Neural cell (in vitro differentiated cells): ENCODE results near the gene PUM1. TPM values are rescaled to one million over a fixed set of nuclear protein-coding genes. Genes with fewer than 3 reads are reported as not detected.

Source experiments
- H2AFZ ChIP-seq: fragments of 200-600, 300-800 bp; sonication (generic), shearing (Covaris generic); 2 replicates; pipeline ENCODE4 v1.6.0; 2014; ENCODE audit warnings: low read depth, mild to moderate bottlenecking, antibody characterized with exemption, low read length, moderate library complexity
- H3F3A ChIP-seq: fragments of 200-600 bp; shearing (Covaris generic); 2 replicates; pipeline ENCODE4 v1.6.1; 2016; ENCODE audit warnings: mild to moderate bottlenecking, moderate library complexity, mixed read lengths, antibody characterized with exemption, low read length; ENCODE audit not compliant: insufficient read depth, poor library complexity, severe bottlenecking
- H3K27ac ChIP-seq: fragments of 200-600, 300-800 bp; sonication (generic), shearing (Covaris generic); 2 replicates; pipeline ENCODE4 v1.5.1; 2014; ENCODE audit warnings: mild to moderate bottlenecking, low read length, moderate library complexity
- H3K27me3 ChIP-seq: fragments of 300-800, 200-600 bp; sonication (generic), shearing (Covaris generic); 2 replicates; pipeline ENCODE4 v1.6.0; 2014; ENCODE audit warnings: mild to moderate bottlenecking, low read depth, low read length, moderate library complexity; ENCODE audit not compliant: insufficient read depth
- H3K36me3 ChIP-seq: fragments of 300-800, 200-600 bp; sonication (generic), shearing (Covaris generic); 2 replicates; pipeline ENCODE4 v1.5.1; 2014; ENCODE audit warnings: mild to moderate bottlenecking, antibody characterized with exemption, low read length, moderate library complexity; ENCODE audit not compliant: insufficient read depth
- H3K4me2 ChIP-seq: fragments of 300-800, 200-600 bp; sonication (generic), shearing (Covaris generic); 2 replicates; pipeline ENCODE4 v1.6.0; 2014; ENCODE audit warnings: mild to moderate bottlenecking, low read length
- H3K4me3 ChIP-seq: fragments of 300-800, 200-600 bp; sonication (generic), shearing (Covaris generic); 2 replicates; pipeline ENCODE4 v1.5.1; 2014; ENCODE audit warnings: mild to moderate bottlenecking, low read length, moderate library complexity
- H3K79me2 ChIP-seq: fragments of 200-600 bp; shearing (Covaris generic); replicated peaks from 2 replicates; pipeline ENCODE4 v1.6.0; 2014; ENCODE audit warnings: mild to moderate bottlenecking, low read length, moderate library complexity; ENCODE audit not compliant: insufficient read depth
- H3K9ac ChIP-seq: fragments of 300-800, 200-600 bp; sonication (generic), shearing (Covaris generic); 2 replicates; pipeline ENCODE4 v1.6.1; 2016; ENCODE audit warnings: mild to moderate bottlenecking, low read length, mixed read lengths
- H3K9me2 ChIP-seq: fragments of 200-600 bp; shearing (Covaris generic); 2 replicates; pipeline ENCODE4 v1.6.1; 2016; ENCODE audit warnings: mild to moderate bottlenecking, low read length, mixed read lengths; ENCODE audit not compliant: insufficient read depth
- H3K9me3 ChIP-seq: fragments of 200-600, 300-800 bp; sonication (generic), shearing (Covaris generic); 2 replicates; pipeline ENCODE4 v1.6.1; 2016; ENCODE audit warnings: mild to moderate bottlenecking, mixed run types, low read length, moderate library complexity, mixed read lengths
- H4K20me1 ChIP-seq: fragments of 200-600 bp; shearing (Covaris generic); 2 replicates; pipeline ENCODE4 v1.6.1; 2016; ENCODE audit warnings: mild to moderate bottlenecking, mixed run types; ENCODE audit not compliant: insufficient read depth
- CTCF ChIP-seq: fragments of 450-650 bp; IDR thresholded peaks from 2 replicates; pipeline ENCODE4 v1.5.1; 2014; ENCODE audit warnings: antibody characterized with exemption, mild to moderate bottlenecking, moderate library complexity; ENCODE audit not compliant: poor library complexity, severe bottlenecking
- EP300 ChIP-seq: fragments of 450-650 bp; conservative IDR thresholded peaks from 2 replicates; pipeline ENCODE4 v1.6.1; 2014; ENCODE audit warnings: antibody characterized with exemption, mild to moderate bottlenecking, moderate library complexity; ENCODE audit not compliant: poor library complexity, severe bottlenecking
- EZH2 ChIP-seq: fragments of 200-600, 300-800 bp; shearing (Covaris generic), sonication (generic); IDR thresholded peaks from 2 replicates; pipeline ENCODE4 v1.6.1; 2014; ENCODE audit warnings: antibody characterized with exemption, low read length, borderline replicate concordance, mild to moderate bottlenecking; ENCODE audit not compliant: insufficient read depth, poor library complexity, severe bottlenecking
- MXI1 ChIP-seq: fragments of 450-650 bp; conservative IDR thresholded peaks from 2 replicates; pipeline ENCODE4 v1.6.1; 2014; ENCODE audit warnings: antibody characterized with exemption, mild to moderate bottlenecking; ENCODE audit not compliant: poor library complexity, severe bottlenecking
- POLR2AphosphoS5 ChIP-seq: IDR thresholded peaks from 2 replicates; pipeline ENCODE4 v1.6.1; 2012
- RAD21 ChIP-seq: fragments of 450-650 bp; conservative IDR thresholded peaks from 2 replicates; pipeline ENCODE4 v1.6.1; 2014; ENCODE audit warnings: antibody characterized with exemption, mild to moderate bottlenecking, moderate library complexity
- REST ChIP-seq: IDR thresholded peaks from 2 replicates; pipeline ENCODE4 v1.6.1; 2012; ENCODE audit warnings: borderline replicate concordance
- SMC3 ChIP-seq: fragments of 450-650 bp; conservative IDR thresholded peaks from 2 replicates; pipeline ENCODE4 v1.6.1; 2014; ENCODE audit warnings: antibody characterized with exemption, mild to moderate bottlenecking, moderate library complexity; ENCODE audit not compliant: poor library complexity
- TAF1 ChIP-seq: IDR thresholded peaks from 2 replicates; pipeline ENCODE4 v1.6.1; 2012; ENCODE audit warnings: low read depth
- polyA plus RNA-seq: library from polyadenylated mRNA; depleted of rRNA; stranded (reverse); fragments of >200 nt; gene quantifications from 2 replicates; pipeline ENCODE4 v1.2.3, GENCODE V29; 2014

The PUM1 gene
- polyA plus RNA-seq, 1 donor from 2014 or later: 60.8 TPM

- Histone ChIP-seq H3K27me3 (no peaks in the 10 kb centered on the region), H3K79me2 (peaks cover 71% of the 10 kb centered on the region), H3K9ac (no peak overlapping the region), H3K4me3 (no peak overlapping the region), H3K36me3 (peaks cover 7% of the 10 kb centered on the region), H3K9me2 (no peaks in the 10 kb centered on the region), H3K4me2 (no peak overlapping the region), H4K20me1 (no peaks in the 10 kb centered on the region), H3K9me3 (no peaks in the 10 kb centered on the region), H3K27ac (no peak overlapping the region), H3F3A (no peaks in the 10 kb centered on the region), H2AFZ (no peak overlapping the region)
- TF ChIP-seq TAF1 (no peak), POLR2AphosphoS5 (no peak), REST (no peak), RAD21 (no peak), EP300 (no peak), EZH2 (no peak), CTCF (no peak), SMC3 (no peak), MXI1 (no peak)
Measured at GRCh38 chr1:30991862-30992606, 73.5 kb downstream of the PUM1 start.

- peaks cover 5% of the 10 kb centered on the region for H4K20me1 ChIP-seq
- TF ChIP-seq REST: no peak
- no peak for TF ChIP-seq SMC3
- TF ChIP-seq CTCF: no peak
- TF ChIP-seq EP300: no peak
- TF ChIP-seq RAD21: no peak
- TF ChIP-seq MXI1: no peak
- TF ChIP-seq TAF1: no peak
- H3K27me3 ChIP-seq: no peaks in the 10 kb centered on the region
- no peaks in the 10 kb centered on the region for H3K9me2 ChIP-seq
- no peak overlapping the region for H3K27ac ChIP-seq
- peaks cover 7% of the 10 kb centered on the region for H3K36me3 ChIP-seq
- no peaks in the 10 kb centered on the region for H3K9me3 ChIP-seq
- H2AFZ ChIP-seq: no peak overlapping the region
- peaks cover 62% of the 10 kb centered on the region for H3K79me2 ChIP-seq
- no peak overlapping the region for H3K9ac ChIP-seq
- H3K4me2 ChIP-seq: no peak overlapping the region
- H3K4me3 ChIP-seq: no peak overlapping the region
- H3F3A ChIP-seq: no peaks in the 10 kb centered on the region
Measured at GRCh38 chr1:30990591-30990990, 74.9 kb downstream of the PUM1 start.
